Stimulated activated CD4-positive, alpha-beta T cell treated with anti-CD3 and anti-CD28 coated beads, Interleukin-2, amount 100 ng/mL, for 48 hours (primary cell): ENCODE measurements around the gene MRPL12.
"Not testable (repeated sequence)": the region's sequence is repeated elsewhere in the genome, so short reads cannot be mapped to it uniquely, and the experiment has no call there.

Source experiments
- DNase-seq, 2 donors: peaks; one replicate each; pipeline ENCODE4 v3.0.0-alpha.2; 2020

Gene MRPL12

DNA sequence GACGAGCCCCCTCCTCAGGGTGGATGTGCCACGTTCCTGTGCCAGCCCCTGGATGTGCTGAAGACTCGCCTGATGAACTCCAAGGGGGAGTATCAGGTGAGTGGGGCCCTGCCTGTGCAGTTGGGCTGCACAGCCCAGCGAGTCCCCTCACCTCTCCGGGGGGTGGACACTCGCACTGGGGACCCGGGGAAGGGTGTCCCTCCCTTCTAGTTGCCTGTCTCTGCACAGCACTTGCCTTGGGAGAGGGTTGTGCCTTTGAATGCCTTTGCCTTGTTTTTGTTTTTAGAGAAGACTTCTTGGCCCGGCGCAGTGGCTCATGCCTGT is 14.6 kb downstream of the MRPL12 start:
- DNase-seq: no peak

DNA sequence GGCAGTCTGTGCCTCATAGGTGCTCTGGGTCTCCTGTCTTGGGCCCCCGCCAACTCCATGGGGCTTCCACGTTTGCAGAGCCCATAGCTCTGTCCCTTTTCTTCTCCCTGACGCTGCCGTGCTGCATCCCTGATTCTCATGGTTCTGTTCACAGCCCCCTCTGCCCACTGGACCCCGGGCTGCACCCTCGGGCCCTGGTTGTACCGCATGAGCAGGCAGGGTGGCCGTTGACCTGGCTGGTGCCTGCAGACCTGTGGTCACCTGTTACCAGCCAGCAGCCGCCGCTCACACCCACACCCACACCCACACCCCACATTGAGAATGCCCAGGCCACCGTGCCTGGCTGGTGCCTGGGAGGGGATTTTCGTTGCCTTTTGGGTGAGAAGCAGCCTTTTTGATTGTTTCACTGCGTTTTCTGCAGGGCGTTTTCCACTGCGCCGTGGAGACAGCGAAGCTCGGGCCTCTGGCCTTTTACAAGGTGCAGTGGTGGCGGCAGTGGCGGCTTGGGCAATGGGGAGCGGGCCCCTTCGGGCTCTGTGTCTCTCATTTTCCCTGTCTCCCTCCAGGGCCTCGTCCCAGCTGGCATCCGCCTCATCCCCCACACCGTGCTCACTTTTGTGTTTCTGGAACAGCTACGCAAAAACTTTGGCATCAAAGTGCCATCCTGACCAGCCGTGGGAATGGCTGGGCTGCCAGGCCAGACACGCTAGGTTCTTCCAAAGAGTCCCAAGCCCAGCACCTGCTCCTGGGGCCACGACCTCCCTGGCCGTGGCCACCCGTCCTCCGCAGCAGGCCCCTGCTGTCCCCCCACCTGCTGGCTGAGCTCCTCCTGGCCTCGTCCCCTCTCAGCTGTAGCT is 16.5 kb downstream of the MRPL12 start:
- DNase-seq: no peak

DNA sequence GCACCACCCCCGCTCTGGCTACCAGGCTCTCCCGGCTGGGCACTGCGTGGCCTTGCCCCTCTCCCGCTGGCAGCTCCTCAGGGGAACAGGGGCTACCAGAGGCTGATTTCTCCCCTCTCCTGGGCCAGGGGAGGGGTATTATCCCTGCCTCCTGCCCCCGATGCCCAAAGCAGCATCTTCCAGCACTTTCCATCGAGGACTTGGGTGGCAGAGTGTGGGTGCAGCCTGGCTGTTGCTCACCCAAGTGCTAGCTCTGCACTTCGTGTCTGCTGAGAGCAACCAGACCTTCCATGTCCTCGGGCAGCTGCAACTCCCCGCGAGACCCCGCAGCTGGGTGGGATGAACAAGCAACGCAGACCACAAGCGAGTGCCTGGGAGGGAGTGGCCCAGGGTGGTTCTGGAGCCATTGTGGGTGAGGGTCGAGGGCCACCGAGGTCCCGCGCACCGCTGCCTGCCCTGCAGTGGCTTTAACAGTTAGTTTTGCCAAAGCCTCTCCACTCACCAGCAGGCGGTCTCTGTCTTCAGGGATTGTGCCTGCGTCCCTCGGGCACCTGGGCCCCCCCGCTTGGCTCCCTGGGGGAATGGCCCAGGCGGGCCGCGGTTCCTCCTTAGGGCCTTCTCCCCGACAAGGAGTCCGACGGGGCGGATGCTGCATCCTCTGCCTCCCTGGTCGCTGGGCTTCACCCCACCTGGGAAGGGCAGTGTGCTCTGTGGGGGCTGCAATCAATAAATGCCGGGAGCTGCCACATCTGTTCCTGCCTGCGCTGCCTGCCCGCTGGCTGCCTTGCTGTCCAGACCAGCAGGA is 17.3 kb downstream of the MRPL12 start:
- DNase-seq: no peak

DNA sequence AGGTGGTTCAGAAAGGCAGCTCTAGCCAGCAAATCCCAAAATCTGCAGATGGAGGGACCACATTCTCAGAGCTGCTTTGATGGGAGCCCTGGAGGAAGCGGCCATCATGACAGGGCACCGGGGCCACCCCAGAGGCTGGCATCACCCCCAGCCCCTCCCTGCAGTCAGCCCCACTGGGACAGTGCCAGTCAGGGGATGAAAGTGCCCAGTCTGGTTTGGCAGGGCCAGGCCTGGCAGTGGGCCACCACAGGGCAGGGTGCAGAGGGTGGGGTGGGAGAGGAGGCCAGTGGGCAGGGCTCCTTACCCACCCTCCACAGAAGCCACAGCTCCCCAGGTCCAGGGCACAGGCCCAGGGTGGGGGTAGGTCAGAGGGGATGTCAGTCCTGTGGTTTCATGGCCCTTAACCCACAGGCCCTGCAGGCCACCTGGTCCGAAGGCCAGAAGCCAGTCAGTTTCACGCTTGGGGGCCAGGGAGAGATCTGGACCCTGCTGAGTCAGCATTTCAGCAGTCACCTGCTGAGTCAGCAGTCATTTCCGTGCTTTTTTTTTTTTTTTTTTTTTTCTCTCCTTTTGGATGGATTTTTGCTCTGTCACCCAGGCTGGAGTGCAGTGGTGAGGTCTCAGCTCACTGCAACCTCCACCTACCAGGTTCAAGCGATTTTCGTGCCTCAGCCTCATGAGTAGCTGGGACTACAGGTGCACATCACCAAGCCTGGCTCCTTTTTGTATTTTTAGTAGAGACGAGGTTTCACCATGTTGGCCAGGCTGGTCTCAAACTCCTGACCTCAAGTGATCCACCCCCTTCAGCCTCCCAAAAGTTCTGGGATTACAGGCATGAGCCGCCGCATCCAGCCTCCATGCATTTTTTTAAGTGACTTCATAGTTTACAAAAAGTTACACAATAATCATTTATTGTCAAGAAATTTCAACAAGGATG is 19.3 kb downstream of the MRPL12 start:
- no peak for DNase-seq

DNA sequence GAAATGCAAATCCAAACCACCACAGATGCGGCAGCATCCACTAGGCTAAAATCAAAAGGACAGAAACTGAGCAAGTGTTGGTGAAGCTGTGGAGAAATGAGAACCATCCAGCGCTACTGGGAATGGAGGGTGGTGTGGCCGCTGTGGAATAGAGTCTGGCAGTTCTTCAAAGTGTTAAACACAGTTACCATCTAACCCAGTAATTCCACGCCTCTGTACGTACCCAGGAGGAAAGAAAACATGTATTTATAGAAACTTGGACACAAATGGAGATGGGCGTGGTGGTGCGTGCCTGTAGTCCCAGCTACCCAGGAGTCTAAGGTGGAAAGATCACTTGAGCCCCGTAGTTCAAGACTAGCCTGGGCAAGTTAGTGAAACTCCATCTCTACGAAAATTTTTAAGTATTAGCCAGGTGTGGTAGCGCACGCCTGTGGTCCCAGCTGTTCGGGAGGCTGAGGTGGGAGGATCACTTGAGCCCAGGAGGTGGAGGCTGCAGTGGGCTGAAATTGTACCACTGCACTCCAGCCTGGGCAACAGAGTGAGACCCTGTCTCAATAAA is 20.6 kb downstream of the MRPL12 start:
- DNase-seq: no peak

DNA sequence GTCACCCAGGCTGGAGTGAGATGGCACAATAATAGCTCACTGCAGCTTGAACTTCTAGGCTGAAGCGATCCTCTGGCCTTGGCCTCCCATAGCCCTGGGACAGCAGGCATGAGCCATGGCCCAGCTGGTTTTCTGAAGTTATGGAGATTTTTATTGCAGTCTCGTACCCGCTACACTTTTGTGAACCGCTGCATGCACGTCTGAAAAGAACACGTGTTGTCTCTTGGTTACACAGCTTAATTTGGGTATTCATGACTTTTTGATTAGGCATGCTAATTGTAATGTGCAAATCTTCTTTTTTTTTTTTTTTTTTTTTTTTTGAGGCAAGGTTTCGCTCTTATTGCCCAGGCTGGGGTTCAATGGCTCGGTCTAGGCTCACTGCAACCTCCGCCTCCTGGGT is 22.3 kb downstream of the MRPL12 start:
- no peak for DNase-seq

DNA sequence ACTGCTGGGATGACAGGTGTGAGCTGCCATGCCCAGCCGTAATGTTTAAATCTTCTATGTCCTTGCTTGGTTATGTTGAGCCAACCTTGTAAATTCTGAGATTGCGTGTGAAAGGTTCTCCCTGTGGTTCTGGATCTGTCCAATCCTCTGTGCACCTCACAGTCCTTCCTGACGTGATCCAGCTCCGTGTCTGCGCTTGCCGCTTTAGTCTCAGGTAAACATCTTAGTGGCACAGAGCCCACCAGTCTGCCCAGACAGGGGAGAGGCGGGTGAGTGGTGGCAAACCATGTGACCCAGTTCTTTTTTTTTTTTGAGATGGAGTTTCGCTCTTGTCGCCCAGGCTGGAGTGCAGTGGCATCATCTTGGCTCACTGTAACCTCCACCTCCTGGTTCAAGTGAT is 22.8 kb downstream of the MRPL12 start:
- no peak for DNase-seq

DNA sequence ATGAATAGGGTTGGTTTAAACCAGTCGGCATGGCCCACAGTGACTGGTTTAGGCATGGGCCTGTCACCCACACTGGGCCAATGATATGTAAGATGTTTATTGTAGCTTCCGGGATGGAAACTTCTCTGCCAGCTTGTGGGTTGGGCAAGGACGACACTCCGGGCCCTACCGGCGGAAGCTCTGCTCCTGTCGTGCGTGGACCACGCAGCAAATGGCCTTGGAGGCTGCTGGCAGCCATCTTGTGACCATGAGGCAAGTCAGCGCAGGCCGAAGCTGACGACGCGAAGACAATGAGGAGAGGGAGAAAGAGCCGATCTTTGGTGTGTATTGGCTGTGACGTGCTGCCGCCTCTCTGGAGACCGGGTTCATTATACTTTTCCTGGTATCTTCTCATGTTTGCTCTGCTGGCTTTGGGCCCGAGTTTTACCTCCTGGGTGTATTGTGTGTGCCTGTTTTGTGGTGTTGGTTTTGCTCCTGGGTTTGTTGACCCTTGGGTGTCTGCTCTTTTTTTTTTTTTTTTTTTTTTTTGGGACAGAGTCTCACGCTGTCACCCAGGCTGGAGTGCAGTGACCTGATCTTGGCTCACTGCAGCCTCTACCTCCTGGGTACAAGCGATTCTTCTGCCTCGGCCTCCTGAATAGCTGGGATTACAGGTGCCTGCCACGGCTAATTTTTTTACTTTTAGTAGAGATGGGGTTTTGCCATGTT is 24.3 kb downstream of the MRPL12 start:
- DNase-seq: no peak

DNA sequence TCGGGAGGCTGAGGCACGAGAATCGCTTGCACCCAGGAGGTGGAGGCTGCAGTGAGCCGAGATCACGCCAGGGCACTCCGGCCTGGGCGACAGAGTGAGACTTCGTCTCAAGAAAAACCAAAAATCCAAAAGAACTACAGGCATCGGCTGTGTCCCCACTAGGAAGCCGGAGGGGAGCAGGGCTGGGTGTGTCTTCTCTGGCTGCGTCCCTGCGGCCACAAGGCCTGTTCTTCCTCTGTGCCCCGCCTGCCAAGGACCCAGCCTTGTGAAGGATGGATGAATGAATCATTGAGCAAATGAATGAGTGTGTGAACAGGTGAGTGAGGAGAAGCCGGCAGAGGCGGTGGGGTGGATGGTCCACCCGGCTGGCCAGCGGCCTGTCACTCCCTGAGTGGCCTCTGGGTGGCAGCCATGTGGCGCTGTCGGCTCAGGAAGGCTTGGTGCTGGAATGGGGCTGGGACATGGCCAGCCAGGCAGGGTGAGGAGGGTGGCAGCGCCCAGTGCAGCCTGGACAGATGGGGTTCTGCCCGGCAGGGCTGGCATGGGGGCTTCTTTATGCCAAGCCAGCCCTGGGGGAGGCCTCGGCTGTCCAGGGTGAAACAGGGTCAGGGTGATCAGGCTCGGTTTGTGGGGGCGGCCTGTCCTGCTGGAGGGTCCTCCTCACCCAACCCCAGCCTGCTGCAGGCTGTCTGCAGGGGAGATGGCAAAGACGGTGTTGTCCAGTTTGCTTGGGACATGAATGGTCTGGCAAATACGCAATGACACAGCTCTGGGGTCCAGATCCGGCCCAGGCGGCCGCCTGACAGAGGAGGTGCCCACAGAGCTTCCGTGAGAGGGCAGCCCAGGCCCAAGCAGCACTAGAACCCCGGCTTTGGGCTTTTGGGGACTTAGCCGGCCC is 30.6 kb downstream of the MRPL12 start:
- DNase-seq: peak; percentile 70 to 74

DNA sequence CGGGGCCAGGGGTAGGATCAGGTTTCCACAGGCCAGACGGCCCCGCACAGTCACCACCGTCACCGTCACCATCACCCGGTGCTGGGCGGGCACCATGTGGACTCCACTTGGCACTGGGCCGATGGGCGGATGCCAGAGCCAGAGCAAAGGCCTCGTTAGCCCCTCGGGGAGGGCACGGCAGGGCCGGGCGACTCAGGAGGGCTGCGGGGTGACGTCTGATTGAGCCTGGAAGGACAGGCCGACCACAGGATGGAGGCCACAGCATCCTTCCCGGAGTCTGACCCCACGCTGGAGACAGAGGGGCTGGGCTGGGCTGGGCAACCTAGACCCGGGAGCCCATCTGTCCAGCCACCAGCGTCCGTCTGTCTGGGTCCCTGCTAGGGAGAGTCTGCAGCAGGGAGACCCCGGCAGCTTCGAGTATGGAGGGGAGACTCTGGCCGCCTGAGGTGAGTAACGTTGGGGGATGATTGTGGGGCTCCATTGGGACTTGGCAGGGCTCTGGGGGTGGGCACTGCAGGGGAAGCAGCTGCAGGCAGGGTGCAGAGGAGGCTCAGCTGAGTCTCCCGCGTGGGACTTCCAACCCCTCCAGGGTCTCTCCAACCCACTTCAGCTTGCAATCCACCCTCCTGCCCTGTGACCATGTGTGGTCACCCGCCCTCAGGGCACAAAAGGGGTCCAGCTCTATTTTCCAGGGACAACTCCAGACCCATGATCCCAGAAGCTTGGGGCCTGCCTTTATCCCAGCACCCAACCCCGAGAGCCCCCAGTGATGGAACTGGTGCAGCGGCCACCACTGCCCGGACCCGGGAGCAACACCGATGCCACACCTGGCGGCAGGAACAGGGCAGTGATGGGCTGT is 31.5 kb downstream of the MRPL12 start:
- DNase-seq: no peak

DNA sequence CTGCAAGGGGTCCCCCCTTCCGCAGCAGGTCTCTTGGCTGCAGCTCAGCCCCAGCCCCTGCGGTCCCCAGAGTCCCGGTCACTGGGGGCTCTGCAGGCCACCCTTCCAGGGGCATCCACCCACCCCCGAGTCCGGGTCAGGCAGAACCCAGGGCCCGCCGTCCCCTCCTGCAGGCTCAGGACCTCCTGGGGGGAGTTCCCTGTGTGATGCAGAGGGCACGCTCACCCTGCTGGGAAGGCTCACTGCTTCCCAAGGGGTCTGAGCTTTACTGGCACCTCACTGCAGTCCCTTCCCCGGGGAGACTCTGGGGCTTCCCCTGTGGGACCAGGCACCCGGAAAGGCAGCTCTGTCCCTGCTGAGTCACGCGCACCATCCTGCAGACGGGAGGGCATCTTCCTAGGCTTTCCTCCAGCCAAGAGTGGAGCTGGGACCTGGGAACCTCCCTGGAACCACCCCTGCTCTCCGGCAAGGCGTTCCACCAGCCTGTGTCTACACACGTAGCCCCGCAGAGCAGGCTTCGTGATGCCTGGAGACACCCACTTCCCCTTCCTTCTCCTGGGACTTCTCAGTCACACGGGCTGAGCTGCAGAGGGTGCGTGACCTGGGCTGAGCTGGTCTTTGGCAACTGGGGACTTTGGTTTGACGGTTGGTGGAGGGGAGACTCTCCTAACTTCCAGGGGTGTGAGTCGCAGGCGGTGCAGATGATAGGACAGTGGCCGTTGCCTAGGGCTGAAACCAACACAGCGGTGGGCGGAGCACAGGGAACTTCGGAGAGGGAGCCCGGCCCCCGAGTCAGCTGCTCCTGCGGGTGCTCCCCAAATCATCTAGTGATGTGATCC is 32.3 kb downstream of the MRPL12 start:
- DNase-seq: no peak

DNA sequence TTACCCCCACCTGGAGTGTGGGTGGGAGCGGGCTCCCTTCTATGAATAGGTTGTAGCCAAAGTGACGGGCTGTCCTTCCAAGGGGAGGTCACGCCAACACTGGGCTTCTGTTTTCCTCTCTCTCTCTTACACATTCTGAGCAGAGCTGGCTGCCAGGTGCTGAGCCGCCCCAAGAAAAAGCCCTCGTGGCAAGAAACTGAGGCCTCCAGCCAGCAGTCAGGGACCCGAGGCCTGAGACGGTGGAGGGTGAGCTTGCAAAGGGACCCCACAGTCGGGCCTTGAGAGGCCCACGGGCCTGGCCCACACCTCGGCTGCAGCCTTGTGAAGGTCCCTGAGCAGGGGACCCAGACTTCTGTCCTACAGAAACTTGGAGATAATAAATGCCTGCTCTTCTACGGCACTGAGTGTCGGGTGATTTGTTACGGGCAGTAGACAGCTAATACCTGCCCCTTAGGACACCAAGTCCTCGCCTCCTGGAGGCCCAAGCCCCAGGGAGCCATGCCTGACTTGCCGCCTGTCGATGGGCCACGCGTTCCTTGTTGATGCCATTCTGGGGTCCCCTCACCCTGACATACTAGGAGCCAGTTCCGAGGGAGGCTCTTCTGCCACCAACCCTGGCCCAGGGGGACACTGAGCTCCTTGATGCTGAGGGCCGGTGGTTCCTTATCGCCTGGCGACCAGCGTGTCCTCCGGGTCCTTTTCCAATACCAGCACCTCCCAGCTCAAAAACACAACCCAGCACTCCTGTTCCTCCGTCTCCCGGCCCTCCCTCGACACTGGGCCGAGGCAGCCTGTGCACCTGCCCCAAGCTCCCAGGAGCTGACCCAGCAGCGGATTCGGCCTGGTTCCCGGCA is 35.0 kb downstream of the MRPL12 start:
- no peak for DNase-seq

DNA sequence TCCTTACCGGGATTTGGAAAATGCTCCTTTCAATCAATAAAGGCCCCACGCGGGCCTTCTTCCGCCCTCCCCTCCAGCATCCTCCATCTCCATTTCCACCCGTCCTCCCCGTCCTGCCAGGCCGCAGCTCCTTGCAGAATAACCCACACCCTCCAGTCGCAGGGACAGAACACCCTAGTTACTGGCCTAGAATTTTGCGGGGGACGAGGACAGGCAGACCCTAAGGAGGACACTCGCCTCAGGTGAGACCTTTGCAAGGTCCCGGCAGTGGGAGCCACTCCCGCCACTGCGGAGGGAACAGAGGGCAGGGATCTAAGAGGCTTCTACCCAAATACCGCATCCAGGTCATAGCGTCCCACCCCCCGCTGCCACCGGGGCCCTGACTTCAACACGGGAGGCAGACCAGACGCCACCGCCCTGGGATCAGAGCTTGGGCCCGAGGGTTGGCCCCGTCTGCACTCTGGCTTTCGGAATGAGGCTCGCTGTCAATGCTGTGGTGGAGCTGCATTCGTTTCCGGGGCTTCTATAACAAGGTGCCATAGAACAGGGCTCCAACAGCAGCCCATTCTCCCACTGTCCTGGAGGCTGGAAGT is 35.7 kb downstream of the MRPL12 start:
- DNase-seq: no peak

DNA sequence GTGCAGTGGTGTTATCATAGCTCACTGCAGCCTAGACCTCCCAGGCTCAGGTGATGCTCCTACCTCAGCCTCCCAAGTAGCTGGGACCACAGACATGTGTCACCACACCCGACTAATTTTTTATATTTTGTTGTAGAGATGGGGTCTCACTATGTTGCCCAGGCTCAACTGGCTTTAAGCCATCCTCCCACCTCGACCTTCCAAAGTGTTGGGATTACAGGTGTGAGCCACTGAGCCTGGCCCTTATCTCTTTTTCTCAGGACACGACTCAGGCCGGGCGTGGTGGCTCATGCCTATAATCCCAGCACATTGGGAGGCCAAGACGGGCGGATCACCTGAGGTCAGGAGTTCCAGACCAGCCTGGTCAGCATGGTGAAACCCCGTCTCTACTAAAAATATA is 36.4 kb downstream of the MRPL12 start:
- DNase-seq: not testable (repeated sequence)

DNA sequence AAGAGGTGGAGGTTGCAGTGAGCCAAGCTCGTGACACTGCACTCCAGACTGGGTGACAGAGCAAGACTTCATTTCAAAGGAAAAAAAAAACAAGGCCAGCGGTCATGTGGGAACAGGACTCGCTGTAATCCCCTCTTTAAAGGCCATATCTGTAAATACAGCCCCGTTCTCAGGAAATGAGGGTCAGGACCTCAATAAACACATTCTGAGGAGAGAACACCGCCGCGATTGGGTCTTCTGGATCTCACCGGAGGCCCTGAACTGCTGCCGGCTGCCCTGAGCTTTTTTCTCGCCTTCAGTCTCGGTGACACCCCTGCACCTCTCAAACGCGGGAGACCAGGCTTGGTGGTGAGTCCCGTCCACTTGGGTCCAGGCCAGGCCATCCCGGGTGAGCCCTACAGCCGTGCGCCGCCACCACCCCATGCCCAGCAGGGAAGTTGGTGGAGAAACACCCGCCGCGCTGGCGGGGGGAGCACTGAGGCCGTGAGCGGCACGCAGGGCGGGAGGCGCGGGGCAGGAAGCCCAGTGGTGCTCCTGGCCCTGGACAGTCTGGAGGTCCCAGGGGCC is 37.3 kb downstream of the MRPL12 start:
- DNase-seq: no peak

DNA sequence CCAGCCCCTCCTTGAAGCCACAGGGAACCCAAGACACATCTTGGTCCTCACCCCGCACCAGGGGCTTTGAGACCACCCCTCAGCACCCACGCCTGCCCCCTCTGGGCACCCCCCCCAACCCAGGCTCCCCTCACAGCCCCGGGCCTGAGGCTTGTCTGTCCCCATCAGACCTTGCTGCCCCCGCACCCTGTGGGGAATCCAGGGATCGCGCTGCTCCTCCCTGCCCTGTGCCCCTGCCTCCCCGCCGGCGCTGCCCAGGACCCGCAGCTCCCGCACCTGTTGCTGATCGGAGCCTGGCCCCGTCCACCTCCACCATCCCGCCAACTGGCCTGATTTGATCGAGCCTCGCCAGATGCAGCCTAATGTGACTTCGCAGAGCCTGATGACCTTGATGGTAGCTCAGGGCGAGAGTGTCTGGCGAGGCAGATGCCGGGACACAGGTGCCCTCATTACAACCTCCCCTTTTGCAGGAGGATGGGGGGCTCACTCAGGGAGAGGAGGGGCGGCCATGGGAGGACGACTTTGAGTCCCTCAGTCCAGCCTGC is 38.0 kb downstream of the MRPL12 start:
- DNase-seq: no peak
